ENCODE results near the gene PARD3B.

- TF ChIP-seq POLR2A (IDR thresholded peaks at IDR 0.05; ENCODE audit: low read depth, low read length) (no peak), SMC3 (IDR thresholded peaks at IDR 0.05; ENCODE audit: low read depth, low read length) (no peak), NFE2L2 (IDR thresholded peaks at IDR 0.05; ENCODE audit: low read depth, low read length) (no peak), ELK1 (IDR thresholded peaks at IDR 0.05; ENCODE audit: borderline replicate concordance, low read depth, low read length) (no peak), USF2 (IDR thresholded peaks at IDR 0.05; ENCODE audit: low read depth, low read length) (no peak), MXI1 (IDR thresholded peaks at IDR 0.05; ENCODE audit: borderline replicate concordance, low read depth, low read length) (no peak)
- TF ChIP-seq, protein P1, sequence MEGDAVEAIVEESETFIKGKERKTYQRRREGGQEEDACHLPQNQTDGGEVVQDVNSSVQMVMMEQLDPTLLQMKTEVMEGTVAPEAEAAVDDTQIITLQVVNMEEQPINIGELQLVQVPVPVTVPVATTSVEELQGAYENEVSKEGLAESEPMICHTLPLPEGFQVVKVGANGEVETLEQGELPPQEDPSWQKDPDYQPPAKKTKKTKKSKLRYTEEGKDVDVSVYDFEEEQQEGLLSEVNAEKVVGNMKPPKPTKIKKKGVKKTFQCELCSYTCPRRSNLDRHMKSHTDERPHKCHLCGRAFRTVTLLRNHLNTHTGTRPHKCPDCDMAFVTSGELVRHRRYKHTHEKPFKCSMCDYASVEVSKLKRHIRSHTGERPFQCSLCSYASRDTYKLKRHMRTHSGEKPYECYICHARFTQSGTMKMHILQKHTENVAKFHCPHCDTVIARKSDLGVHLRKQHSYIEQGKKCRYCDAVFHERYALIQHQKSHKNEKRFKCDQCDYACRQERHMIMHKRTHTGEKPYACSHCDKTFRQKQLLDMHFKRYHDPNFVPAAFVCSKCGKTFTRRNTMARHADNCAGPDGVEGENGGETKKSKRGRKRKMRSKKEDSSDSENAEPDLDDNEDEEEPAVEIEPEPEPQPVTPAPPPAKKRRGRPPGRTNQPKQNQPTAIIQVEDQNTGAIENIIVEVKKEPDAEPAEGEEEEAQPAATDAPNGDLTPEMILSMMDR (conservative IDR thresholded peaks at IDR 0.05; ENCODE audit: low read depth, low read length), result no peak
Measured at GRCh38 chr2:204604061-204604460, 58.8 kb downstream of the PARD3B start.
